Left lobe of liver (tissue), 2 donors: Measurements from ENCODE around the gene SPATA45. TPM values are rescaled to one million over a fixed set of nuclear protein-coding genes. Genes with fewer than 3 reads are reported as not detected.
"Not testable (repeated sequence)": the region's sequence is repeated elsewhere in the genome, so short reads cannot be mapped to it uniquely, and the experiment has no call there.

Experiments
- ATAC-seq: fragments of 200-7000 bp; cut with Tn5 transposase; one replicate; pipeline ENCODE4 v1.9.1; 2020; ENCODE audit warnings: mild to moderate bottlenecking, moderate library complexity
- DNase-seq: peaks from one replicate; pipeline ENCODE4 v3.0.0-alpha.2; 2020; ENCODE audit warnings: low spot score
- total RNA-seq: library from RNA; stranded (reverse); gene quantifications from one replicate; pipeline ENCODE4 v1.2.1, GENCODE V29; 2021
- donor health status: DM: no; HTN: no; CAD: no; lungs with moderate emphysema.
- donor health status: DM: no; HTN: yes; CAD: no.

Gene SPATA45
- total RNA-seq, 1 donor from 2014 or later = not detected

DNA sequence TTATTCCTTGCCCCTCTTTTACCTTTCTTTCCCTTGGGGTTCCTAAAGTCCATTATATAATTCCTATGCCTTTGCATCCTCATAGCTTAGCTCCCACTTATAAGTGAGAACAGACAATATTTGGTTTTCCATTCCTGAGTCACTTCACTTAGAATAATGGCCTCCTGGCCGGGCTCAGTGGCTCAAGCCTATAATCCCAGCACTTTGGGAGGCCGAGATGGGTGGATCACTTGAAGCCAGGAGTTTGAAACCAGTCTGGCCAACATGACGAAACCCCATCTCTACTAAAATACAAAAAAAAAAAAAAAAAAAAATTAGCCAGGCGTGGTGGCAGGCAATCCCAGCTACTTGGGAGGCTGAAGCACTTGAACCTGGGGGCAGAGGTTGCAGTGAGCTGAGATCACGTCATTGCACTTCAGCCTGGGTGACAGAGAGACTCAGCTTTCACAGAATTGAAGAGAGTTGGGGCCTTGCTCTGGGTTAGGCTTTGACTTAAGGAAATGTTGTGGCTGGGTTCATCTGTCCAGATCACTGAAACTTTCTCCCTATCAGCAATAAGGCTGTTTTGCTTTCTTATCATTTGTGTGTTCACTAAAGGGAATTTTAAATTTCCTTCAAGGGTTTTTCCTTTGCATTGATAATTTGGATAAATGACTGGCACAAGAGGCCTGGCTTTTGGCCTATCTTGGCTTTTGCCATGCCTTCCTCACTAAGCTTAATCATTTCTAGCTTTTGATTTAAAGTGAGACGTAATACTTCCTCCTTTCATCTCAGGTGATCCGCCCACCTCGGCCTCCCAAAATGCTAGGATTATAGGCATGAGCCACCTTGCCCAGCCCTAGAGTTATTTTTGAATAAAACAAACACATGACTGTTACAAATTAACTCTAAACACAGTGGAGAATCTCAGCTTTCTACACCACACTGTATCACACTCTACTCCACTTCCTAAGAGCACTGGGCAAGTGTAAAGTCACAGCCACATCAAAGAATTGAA is 13.9 kb downstream of the SPATA45 start:
- not testable (repeated sequence) for DNase-seq
- peak; percentile 69 for ATAC-seq

DNA sequence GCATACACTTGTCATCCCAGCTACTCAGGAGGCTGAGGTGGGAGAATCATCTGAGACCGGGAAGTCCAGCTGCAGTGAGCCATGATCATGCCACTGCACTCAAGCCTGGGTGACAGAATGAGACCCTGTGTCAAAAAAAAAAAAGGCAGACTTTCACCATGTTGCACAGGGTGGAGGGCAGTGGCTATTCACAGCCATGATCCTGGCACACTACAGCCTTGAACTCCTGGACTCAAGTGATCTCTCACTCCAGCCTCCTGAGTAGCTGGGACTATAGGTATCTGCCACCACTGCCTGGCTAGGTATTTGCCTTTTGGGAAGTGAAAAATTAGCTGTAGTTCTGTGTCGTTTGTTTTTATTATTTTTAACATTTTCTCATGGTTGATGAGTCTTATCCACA is 19.1 kb downstream of the SPATA45 start:
- DNase-seq (no peak), ATAC-seq (no peak)

- DNase-seq (no peak), ATAC-seq (no peak)
Observed at GRCh38 chr1:212827831-212828278, 19.6 kb downstream of the SPATA45 start.

- DNase-seq (no peak), ATAC-seq (no peak)
Observed at GRCh38 chr1:212827171-212827776, 20.2 kb downstream of the SPATA45 start.

GRCh38 chr1:212825798-212826452 is 21.5 kb downstream of the SPATA45 start:
- DNase-seq (no peak), ATAC-seq (no peak)

- DNase-seq (no peak), ATAC-seq (no peak)
Observed at GRCh38 chr1:212824201-212824600, 23.2 kb downstream of the SPATA45 start.

GRCh38 chr1:212822956-212823355 is 24.5 kb downstream of the SPATA45 start:
- no peak for ATAC-seq
- no peak for DNase-seq

GRCh38 chr1:212820969-212821368 is 26.5 kb downstream of the SPATA45 start:
- ATAC-seq (no peak), DNase-seq (no peak)

GRCh38 chr1:212819726-212820125 is 27.7 kb downstream of the SPATA45 start:
- ATAC-seq (no peak), DNase-seq (no peak)

DNA sequence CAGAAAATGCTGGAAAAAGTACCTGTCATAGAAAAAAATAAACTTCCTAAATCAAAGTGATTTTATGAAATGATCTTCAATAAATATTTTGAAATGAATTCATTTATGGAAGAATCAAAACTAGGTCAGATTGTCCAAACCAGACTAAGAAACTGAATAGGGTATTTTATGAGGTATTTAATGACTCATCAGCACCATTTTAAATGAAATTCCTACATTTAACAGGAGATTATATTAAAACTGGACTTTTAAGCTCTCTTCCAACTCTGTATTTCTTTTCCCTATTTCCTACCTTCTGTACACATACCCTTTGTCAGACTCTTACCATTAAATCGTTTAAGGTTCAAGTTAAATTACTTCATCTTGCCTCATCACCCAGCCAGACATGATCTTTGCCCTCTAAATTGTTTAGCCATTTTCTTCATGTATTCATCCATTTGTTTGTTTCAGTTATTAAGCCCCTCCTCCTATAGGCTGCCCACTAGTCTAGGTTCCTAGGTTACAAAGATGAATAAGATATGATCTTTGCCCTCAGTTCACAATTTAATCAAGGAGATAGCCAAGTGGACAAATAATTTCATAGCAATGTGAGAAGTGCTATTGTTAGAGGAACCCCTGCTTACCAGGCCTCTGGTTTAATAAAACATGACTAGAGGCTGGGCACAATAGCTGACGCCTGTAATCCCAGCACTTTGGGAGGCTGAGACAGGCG is 30.7 kb downstream of the SPATA45 start:
- no peak for ATAC-seq

GRCh38 chr1:212814537-212815334 is 32.7 kb downstream of the SPATA45 start:
- no peak for DNase-seq
- no peak for ATAC-seq

More for the DNA sequence above, 30.7 kb downstream of the SPATA45 start:
- DNase-seq = no peak

DNA sequence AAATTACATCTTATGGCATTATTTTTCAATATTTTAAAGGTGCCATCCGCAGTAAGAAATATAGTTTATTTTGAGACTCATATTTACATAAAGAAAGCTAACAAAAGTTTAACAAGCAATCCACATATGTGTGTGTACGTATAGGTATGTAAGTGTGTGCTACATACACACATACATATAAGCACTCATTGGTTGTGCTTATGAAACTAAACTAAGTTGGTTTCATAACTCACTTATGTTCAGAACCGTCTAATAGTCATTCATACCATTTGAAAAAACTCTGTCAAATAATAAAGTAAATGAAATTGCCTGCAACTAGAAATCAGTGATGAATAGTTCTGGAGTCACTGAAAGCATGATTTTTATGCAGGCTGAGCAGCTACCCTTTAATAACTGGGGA is 41.7 kb downstream of the SPATA45 start:
- no peak for ATAC-seq
- no peak for DNase-seq

GRCh38 chr1:212797681-212798080 is 49.8 kb downstream of the SPATA45 start:
- ATAC-seq (no peak), DNase-seq (no peak)

- no peak for DNase-seq
- no peak for ATAC-seq
Observed at GRCh38 chr1:212794561-212795014, 52.9 kb downstream of the SPATA45 start.

GRCh38 chr1:212792396-212792908 is 55.0 kb downstream of the SPATA45 start:
- no peak for ATAC-seq
- DNase-seq = no peak

GRCh38 chr1:212791676-212792395 is 55.6 kb downstream of the SPATA45 start, which contains the start of the genes NSL1 and TATDN3:
Gene NSL1, minus strand, starts transcription at chr1:212791777. Its CDS starts 14 bp downstream, at chr1:212791763.
Gene TATDN3, plus strand, starts transcription at chr1:212791894. Its CDS starts 28 bp downstream, at chr1:212791922.
- DNase-seq = peak; percentile 97
- peak; percentile 96 for ATAC-seq

- peak; percentile 45 for ATAC-seq
- no peak for DNase-seq
Observed at GRCh38 chr1:212791261-212791675, 56.2 kb downstream of the SPATA45 start.

GRCh38 chr1:212785871-212786270 is 61.6 kb downstream of the SPATA45 start:
- no peak for DNase-seq
- ATAC-seq = no peak

- no peak for ATAC-seq
Observed at GRCh38 chr1:212783976-212784375, 63.5 kb downstream of the SPATA45 start.

More at GRCh38 chr1:212783976-212784375, 63.5 kb downstream of the SPATA45 start:
- DNase-seq = no peak
